ENCODE data around the gene ZNF367.

- TF ChIP-seq POLR2AphosphoS5 (IDR thresholded peaks at IDR 0.05; ENCODE audit: borderline replicate concordance, low read depth, low read length) = no peak
- no peak for TF ChIP-seq EZH2 (IDR thresholded peaks at IDR 0.05)
- no peak for TF ChIP-seq FOXP2 (optimal IDR thresholded peaks at IDR 0.05; ENCODE audit: control extremely low read depth, extremely low read length, insufficient read depth)
Observed at GRCh38 chr9:96436063-96436455, 17.9 kb upstream of the ZNF367 start.
